ENCODE measurements around the gene SZT2. TPM values are rescaled to one million over a fixed set of nuclear protein-coding genes. Genes with fewer than 3 reads are reported as not detected.

SZT2 gene
- total RNA-seq, 1 donor from 2014 or later: 139 TPM

DNA sequence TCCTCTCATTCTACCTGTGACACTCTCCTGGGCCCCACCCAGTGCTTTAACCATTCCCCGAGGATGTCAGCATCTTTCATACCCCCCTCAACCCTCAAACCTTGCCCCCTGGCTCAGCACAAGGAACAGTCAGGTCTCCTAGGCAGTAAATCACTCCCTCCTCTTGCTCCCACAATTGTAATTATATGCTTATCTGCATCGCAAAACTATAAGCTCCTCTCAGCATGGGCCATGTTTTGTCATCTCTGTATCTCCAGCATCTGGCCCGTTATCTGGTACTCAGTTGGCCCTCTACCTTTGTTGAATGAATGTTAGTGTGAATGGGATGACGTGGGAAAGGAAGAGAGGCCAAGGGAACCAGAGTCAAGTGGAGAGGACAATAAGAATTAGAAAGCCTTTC is 19.1 kb upstream of the SZT2 start:
- H3K36me3 Mint-ChIP-seq (ENCODE audit: low read depth): peaks cover 22% of the 10 kb centered on the region
- no peaks in the 10 kb centered on the region for H3K9me3 Mint-ChIP-seq
- ChIA-PET CTCF (no interaction called here), POLR2A (interaction anchor here (0.7 to 0.9 kb wide), 3 partner anchors 12 to 48 kb away, joined by 3 to 6 read pairs (median 3); partner anchors contain the start of genes CDC20, MED8 and SZT2)
- no peaks in the 10 kb centered on the region for H3K27me3 Mint-ChIP-seq
- TF ChIP-seq, protein P1, sequence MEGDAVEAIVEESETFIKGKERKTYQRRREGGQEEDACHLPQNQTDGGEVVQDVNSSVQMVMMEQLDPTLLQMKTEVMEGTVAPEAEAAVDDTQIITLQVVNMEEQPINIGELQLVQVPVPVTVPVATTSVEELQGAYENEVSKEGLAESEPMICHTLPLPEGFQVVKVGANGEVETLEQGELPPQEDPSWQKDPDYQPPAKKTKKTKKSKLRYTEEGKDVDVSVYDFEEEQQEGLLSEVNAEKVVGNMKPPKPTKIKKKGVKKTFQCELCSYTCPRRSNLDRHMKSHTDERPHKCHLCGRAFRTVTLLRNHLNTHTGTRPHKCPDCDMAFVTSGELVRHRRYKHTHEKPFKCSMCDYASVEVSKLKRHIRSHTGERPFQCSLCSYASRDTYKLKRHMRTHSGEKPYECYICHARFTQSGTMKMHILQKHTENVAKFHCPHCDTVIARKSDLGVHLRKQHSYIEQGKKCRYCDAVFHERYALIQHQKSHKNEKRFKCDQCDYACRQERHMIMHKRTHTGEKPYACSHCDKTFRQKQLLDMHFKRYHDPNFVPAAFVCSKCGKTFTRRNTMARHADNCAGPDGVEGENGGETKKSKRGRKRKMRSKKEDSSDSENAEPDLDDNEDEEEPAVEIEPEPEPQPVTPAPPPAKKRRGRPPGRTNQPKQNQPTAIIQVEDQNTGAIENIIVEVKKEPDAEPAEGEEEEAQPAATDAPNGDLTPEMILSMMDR (IDR thresholded peaks at IDR 0.05): no peak
- DNase-seq (no peak), ATAC-seq (ENCODE audit: low read depth) (no peak)
- peaks cover 36% of the 10 kb centered on the region for H3K4me1 Mint-ChIP-seq
- intact Hi-C loops (cut with micrococcal nuclease): no loop called here
- H3K27ac Mint-ChIP-seq: peak overlapping the region; percentile 36
- no peak overlapping the region for H3K4me3 Mint-ChIP-seq

DNA sequence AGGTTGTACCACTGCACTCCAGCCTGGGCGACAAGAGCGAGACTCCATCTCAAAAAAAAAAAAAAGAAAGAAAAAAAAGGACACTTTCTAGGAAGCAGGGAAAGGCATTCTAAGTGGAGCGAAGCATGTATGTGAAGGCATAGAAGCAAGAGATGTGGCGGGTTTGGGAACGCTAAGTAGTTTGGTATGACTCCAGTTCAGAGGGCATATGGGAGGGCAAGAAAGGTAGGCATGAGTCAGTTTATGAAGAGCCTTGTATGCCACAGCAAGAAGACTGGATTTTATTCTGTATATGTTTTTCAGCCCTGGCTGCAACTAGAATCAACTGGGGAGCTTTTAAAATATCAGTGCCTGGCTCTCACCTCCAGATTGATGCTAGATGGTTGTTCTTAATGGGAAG is 17.5 kb upstream of the SZT2 start:
- ATAC-seq (ENCODE audit: low read depth) (no peak), DNase-seq (no peak)
- Mint-ChIP-seq H3K27me3 (no peaks in the 10 kb centered on the region), H3K4me1 (peaks cover 20% of the 10 kb centered on the region), H3K36me3 (ENCODE audit: low read depth) (peaks cover 15% of the 10 kb centered on the region), H3K9me3 (no peaks in the 10 kb centered on the region), H3K27ac (no peak overlapping the region), H3K4me3 (no peak overlapping the region)
- TF ChIP-seq, protein P1 (IDR thresholded peaks at IDR 0.05): no peak
- intact Hi-C loops (cut with micrococcal nuclease): no loop called here
- ChIA-PET POLR2A (interaction anchor here (0.6 kb wide), 1 partner anchor 662 kb away, joined by 5 read pairs; no protein-coding TSS in a partner anchor), CTCF (no interaction called here)

DNA sequence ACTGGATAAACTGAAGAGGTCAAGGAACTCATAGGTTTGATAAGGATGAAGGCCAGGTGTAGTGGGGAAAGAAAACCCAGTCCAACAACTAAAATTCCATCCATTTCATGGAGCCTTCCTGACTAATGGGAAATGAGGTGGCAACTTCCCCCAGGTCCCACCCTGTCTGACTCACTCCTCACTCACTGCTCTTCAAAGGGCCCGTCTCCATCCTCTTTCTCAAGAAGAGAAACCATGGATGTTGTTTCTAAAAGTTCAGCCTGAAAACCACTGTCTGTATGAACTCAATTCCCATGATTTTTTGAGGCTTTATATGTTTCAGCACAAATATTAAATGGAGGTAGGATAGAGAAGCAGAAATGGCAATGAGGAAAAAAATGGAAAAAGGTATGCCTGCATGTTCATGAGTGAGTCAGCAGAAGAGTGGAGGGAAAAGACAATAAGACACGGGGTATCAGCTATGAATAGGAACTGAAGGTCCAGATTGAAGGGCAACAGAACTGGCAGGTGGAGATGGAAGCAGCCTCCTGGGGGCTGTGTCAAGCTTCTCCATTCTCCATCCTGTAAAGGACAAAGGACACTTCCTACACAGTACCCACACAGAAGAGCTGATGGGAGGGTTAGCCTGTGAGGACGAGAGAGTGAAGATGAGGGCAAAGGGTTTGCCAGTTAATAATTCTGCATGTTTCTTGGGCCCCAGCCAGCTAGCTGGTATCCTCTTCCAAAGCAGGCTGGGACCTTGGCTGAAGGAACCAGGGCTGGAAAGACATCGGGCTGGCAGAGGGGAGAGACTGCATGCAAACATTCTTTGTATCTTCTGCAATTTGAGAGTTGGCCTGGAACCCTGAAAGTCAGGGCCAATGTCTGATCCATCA is 16.4 kb upstream of the SZT2 start:
- Mint-ChIP-seq H3K36me3 (ENCODE audit: low read depth) (peaks cover 12% of the 10 kb centered on the region), H3K9me3 (no peaks in the 10 kb centered on the region), H3K4me3 (no peak overlapping the region), H3K27me3 (no peaks in the 10 kb centered on the region), H3K27ac (no peak overlapping the region), H3K4me1 (peaks cover 17% of the 10 kb centered on the region)
- DNase-seq: no peak
- POLR2A ChIA-PET: no interaction called here
- intact Hi-C loops (cut with micrococcal nuclease): no loop called here
- no peak for ATAC-seq (ENCODE audit: low read depth)
- CTCF ChIA-PET: no interaction called here
- TF ChIP-seq, protein P1 (IDR thresholded peaks at IDR 0.05): no peak

DNA sequence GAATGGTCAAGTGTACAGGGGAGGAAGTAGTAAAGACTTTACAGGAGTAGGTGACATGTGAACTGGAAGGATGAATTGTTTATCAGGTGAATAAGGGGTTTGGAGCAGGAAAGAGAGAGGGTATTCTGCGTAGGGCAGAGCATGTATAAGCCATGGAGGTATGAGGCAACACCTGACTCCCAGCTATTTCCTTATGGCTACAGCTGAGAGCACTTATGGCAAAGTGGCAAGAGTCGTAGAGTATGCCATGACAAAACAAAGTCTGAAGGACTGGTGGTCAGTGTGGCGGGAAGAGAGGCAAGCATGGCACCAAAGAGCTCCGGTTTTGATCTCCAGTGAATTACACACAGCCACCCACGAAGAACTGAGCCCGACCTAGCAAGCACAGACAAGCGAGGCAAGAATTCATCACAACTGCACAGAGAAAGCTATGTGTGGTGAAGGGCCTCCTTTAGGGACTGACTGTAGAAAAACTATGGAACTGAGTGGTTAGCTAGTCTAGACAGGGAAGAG is 12.9 kb upstream of the SZT2 start:
- POLR2A ChIA-PET: interaction anchor here (0.7 to 1.2 kb wide), 2 partner anchors 9 to 13 kb away, joined by 3 to 5 read pairs; partner anchors contain the start of gene ELOVL1

More for the DNA sequence above, 12.9 kb upstream of the SZT2 start:
- H3K27ac Mint-ChIP-seq: no peak overlapping the region
- no peak overlapping the region for H3K4me3 Mint-ChIP-seq
- no peaks in the 10 kb centered on the region for H3K4me1 Mint-ChIP-seq
- DNase-seq (no peak), ATAC-seq (ENCODE audit: low read depth) (no peak)
- TF ChIP-seq, protein P1 (IDR thresholded peaks at IDR 0.05): no peak
- intact Hi-C loops (cut with micrococcal nuclease): no loop called here
- no peaks in the 10 kb centered on the region for H3K9me3 Mint-ChIP-seq
- CTCF ChIA-PET: interaction anchor here (1.2 kb wide), 1 partner anchor 150 kb away, joined by 5 read pairs; no protein-coding TSS in a partner anchor
- no peaks in the 10 kb centered on the region for H3K27me3 Mint-ChIP-seq
- H3K36me3 Mint-ChIP-seq (ENCODE audit: low read depth): peaks cover 25% of the 10 kb centered on the region
